Measurements from ENCODE around the gene MEIKIN. TPM values are rescaled to one million over a fixed set of nuclear protein-coding genes. Genes with fewer than 3 reads are reported as not detected.

MEIKIN gene
- total and polyA plus RNA-seq, 2 of the 8 experiments (the other 6 are each of a cell fraction or from before 2014, with no cell fraction given) = not detected

DNA sequence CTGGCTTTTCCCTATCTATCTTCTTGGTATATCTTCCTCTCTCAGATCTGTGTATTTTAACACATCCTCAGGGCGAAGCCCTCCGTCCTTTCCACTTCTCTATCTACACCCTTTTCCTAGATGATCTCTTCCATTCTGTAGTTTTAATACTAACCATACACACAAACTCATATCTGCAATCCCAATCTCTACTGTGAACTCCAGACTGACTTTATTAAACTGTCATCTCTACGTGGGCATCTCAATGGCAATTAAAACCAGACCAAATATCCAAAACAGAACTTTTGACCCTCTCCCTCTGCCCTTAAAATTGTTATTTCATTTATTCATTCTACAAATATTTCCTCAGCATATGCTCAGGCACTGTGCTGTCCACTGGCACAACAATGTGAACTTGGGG, 155.7 kb downstream of the MEIKIN start:
- H4K20me1 ChIP-seq (replicated peaks in 1 of 2; ENCODE audit: control insufficient read depth in 1 of 2, insufficient read depth in 2 of 2, low read length in 2 of 2) = peaks cover 9 to 14% of the 10 kb centered on the region in 2 experiments
- no peak for FAIRE-seq

More for the DNA sequence above, 155.7 kb downstream of the MEIKIN start:
- Histone ChIP-seq H3K79me1 (ENCODE audit: low read depth, low read length) (peaks cover 7% of the 10 kb centered on the region), H3K4me3 (ENCODE audit: extremely low read depth in 1 of 4, insufficient read depth in 2 of 4, low read depth in 3 of 4, low read length in 4 of 4) (no peak overlapping the region), H3K36me3 (ENCODE audit: control insufficient read depth in 2 of 4, insufficient read depth in 4 of 4, low read length in 3 of 4) (no peaks in the 10 kb centered on the region), H3K56ac (replicated peaks; ENCODE audit: insufficient read length, low read depth, low read length) (no peak overlapping the region), H2AFZ (ENCODE audit: low read length) (no peak overlapping the region), H3K18ac (ENCODE audit: extremely low read depth, low read length) (no peak overlapping the region), H3K27me3 (replicated peaks in 1 of 4; ENCODE audit: control insufficient read depth in 3 of 4, extremely low read depth in 1 of 4, insufficient read depth in 3 of 4, low read length in 3 of 4) (no peaks in the 10 kb centered on the region), H3K4me2 (ENCODE audit: insufficient read depth in 1 of 2, low read depth in 2 of 2, low read length in 2 of 2) (no peak overlapping the region), H2AK5ac (ENCODE audit: low read depth, low read length) (no peak overlapping the region), H4K5ac (ENCODE audit: insufficient read length, low read depth, low read length) (no peak overlapping the region), H3K4me1 (replicated peaks in 1 of 4; ENCODE audit: control insufficient read depth in 3 of 4, insufficient read depth in 4 of 4, low read length in 3 of 4) (no peaks in the 10 kb centered on the region), H3K27ac (ENCODE audit: low read depth, low read length) (no peak overlapping the region), H2BK15ac (ENCODE audit: low read length) (no peak overlapping the region), H3K14ac (ENCODE audit: insufficient read length) (no peak overlapping the region), H3K4ac (replicated peaks; ENCODE audit: insufficient read length, low read depth, low read length) (no peak overlapping the region), H3K9ac (replicated peaks in 1 of 4; ENCODE audit: extremely low read depth in 1 of 4, low read depth in 3 of 4, low read length in 3 of 4) (no peak overlapping the region), H4K91ac (replicated peaks; ENCODE audit: insufficient read length, low read length) (no peak overlapping the region), H2BK20ac (ENCODE audit: low read length) (no peak overlapping the region), H2BK12ac (ENCODE audit: low read depth, low read length) (no peak overlapping the region), H3K9me3 (ENCODE audit: insufficient read depth in 2 of 2, low read depth in 1 of 2, low read length in 1 of 2) (no peaks in the 10 kb centered on the region), H3K79me2 (ENCODE audit: control insufficient read depth in 1 of 2, insufficient read depth in 2 of 2, low read length in 2 of 2) (peaks cover 6 to 87% of the 10 kb centered on the region in 2 experiments; a peak in 3 of 4 replicates), H3K23me2 (ENCODE audit: low read depth, low read length) (no peaks in the 10 kb centered on the region; the same call in 1 of the 2 replicates), H4K8ac (ENCODE audit: extremely low read depth, insufficient read depth, low read length) (no peak overlapping the region), H2BK5ac (ENCODE audit: low read depth, low read length) (no peak overlapping the region), H3K23ac (ENCODE audit: insufficient read length) (no peak overlapping the region), H2BK120ac (replicated peaks; ENCODE audit: low read depth, low read length) (no peak overlapping the region)
- WGBS, 2 experiments (ENCODE audit: extremely low coverage in 1 of 2, insufficient coverage in 1 of 2, insufficient read length in 1 of 2, insufficient replicate concordance in 2 of 2, low coverage in 1 of 2, low lambda C conversion rate in 2 of 2, missing lambda C conversion rate in 1 of 2) = 92% methylated on average over 3 of the region's 3 CpGs; no CpG with 5 or more reads in 1 of the 2 experiments
- ChIA-PET POLR2A (ENCODE audit: partially characterized antibody) (no interaction called here), CTCF (ENCODE audit: partially characterized antibody) (no interaction called here)
- TF ChIP-seq CBX8 (IDR thresholded peaks at IDR 0.05; ENCODE audit: borderline replicate concordance, low read depth, low read length) (no peak), CREB1 (IDR thresholded peaks at IDR 0.05) (no peak)
- no peak for DNase-seq (ENCODE audit: low read depth in 1 of 2, low spot score in 2 of 2)
